ENCODE measurements around the gene PPOX.

The PPOX gene

DNA sequence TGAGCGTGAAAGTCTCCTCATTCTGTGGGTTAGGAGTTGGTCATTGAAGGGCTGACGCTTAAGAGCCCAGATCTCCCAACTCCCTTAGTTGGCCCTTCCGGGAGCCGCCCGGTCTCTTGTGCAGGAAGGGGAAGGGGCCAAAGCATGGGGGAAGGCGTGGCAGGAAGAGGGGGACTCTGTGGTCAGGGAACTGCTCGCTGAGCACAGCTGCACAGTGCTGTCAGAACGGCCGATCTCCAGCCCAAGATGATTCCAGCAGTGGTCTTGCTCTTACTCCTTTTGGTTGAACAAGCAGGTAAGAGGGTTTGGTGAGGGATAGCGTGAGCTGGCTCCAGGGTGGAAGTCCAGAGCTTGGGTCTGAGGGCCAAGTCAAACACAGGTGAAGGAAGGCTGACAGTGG lies 48.9 kb downstream of the PPOX start, which contains the start of gene FCER1G:
TSS of gene FCER1G (plus strand) at position 220 of the 400 bp plus-strand sequence. CDS start at position 247, 27 bp downstream.
- H3K9me3 ChIP-seq (ENCODE audit: control insufficient read depth in 2 of 2, low read length in 2 of 2), result no peaks in the 10 kb centered on the region
- peaks cover 36 to 38% of the 10 kb centered on the region in 2 donors for H3K36me3 ChIP-seq (ENCODE audit: control insufficient read depth in 2 of 2, insufficient read depth in 2 of 2, low read length in 2 of 2)
- no peak within 1 kb of the TSS for H3K27ac ChIP-seq (ENCODE audit: low read length)
- no peak within 1 kb of the TSS for H3K9ac ChIP-seq (ENCODE audit: low read length in 2 of 2)
- H3K4me1 ChIP-seq (ENCODE audit: control insufficient read depth, insufficient read depth, low read length), result no peaks in the 10 kb centered on the region
- H3K4me3 ChIP-seq (ENCODE audit: low read length in 2 of 2), result peak within 1 kb of the TSS in 1 of 2 donors; percentile 8
- no peaks in the 10 kb centered on the region for H3K27me3 ChIP-seq (ENCODE audit: control insufficient read depth in 1 of 2, insufficient read depth in 2 of 2, low read length in 2 of 2)

GRCh38 chr1:161216945-161217712 lies 50.9 kb downstream of the PPOX start:
- H3K4me1 ChIP-seq (ENCODE audit: control insufficient read depth, insufficient read depth, low read length), result no peaks in the 10 kb centered on the region
- H3K27ac ChIP-seq (ENCODE audit: low read length), result no peak overlapping the region
- H3K27me3 ChIP-seq (ENCODE audit: control insufficient read depth in 1 of 2, insufficient read depth in 2 of 2, low read length in 2 of 2), result no peaks in the 10 kb centered on the region
- H3K36me3 ChIP-seq (ENCODE audit: control insufficient read depth in 2 of 2, insufficient read depth in 2 of 2, low read length in 2 of 2), result peaks cover 20% of the 10 kb centered on the region in 2 donors
- H3K4me3 ChIP-seq (ENCODE audit: low read length in 2 of 2), result no peak overlapping the region
- H3K9ac ChIP-seq (ENCODE audit: low read length in 2 of 2), result no peak overlapping the region
- H3K9me3 ChIP-seq (ENCODE audit: control insufficient read depth in 2 of 2, low read length in 2 of 2), result no peaks in the 10 kb centered on the region

DNA sequence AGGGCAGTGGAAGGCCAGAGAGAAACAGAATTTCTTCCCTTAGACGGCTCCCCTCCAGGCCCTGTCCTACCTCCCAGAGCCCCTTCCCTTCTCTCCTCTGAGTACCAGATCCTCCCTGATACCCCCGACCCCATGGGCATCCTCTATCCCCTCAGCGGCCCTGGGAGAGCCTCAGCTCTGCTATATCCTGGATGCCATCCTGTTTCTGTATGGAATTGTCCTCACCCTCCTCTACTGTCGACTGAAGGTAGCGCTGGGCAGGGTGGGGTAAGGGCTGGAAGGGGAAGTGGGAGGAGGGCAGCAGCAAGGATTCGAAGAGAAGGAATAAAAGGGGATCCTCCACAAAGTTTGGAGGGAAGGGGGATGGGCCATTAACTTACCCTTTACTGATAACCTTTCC lies 51.6 kb downstream of the PPOX start:
- Histone ChIP-seq H3K4me3 (ENCODE audit: low read length in 2 of 2) (no peak overlapping the region), H3K9me3 (ENCODE audit: control insufficient read depth in 2 of 2, low read length in 2 of 2) (no peaks in the 10 kb centered on the region), H3K36me3 (ENCODE audit: control insufficient read depth in 2 of 2, insufficient read depth in 2 of 2, low read length in 2 of 2) (peaks cover 17% of the 10 kb centered on the region in 2 donors), H3K4me1 (ENCODE audit: control insufficient read depth, insufficient read depth, low read length) (no peaks in the 10 kb centered on the region), H3K9ac (ENCODE audit: low read length in 2 of 2) (no peak overlapping the region), H3K27ac (ENCODE audit: low read length) (no peak overlapping the region), H3K27me3 (ENCODE audit: control insufficient read depth in 1 of 2, insufficient read depth in 2 of 2, low read length in 2 of 2) (no peaks in the 10 kb centered on the region)

- no peaks in the 10 kb centered on the region for H3K9me3 ChIP-seq (ENCODE audit: control insufficient read depth in 2 of 2, low read length in 2 of 2)
- peaks cover 10 to 12% of the 10 kb centered on the region in 2 donors for H3K36me3 ChIP-seq (ENCODE audit: control insufficient read depth in 2 of 2, insufficient read depth in 2 of 2, low read length in 2 of 2)
- no peak overlapping the region for H3K9ac ChIP-seq (ENCODE audit: low read length in 2 of 2)
- H3K27me3 ChIP-seq (ENCODE audit: control insufficient read depth in 1 of 2, insufficient read depth in 2 of 2, low read length in 2 of 2), result no peaks in the 10 kb centered on the region
- no peak overlapping the region for H3K4me3 ChIP-seq (ENCODE audit: low read length in 2 of 2)
- H3K4me1 ChIP-seq (ENCODE audit: control insufficient read depth, insufficient read depth, low read length), result no peaks in the 10 kb centered on the region
- H3K27ac ChIP-seq (ENCODE audit: low read length), result no peak overlapping the region
Observed at GRCh38 chr1:161218301-161219077, 52.3 kb downstream of the PPOX start.

GRCh38 chr1:161219078-161219892 lies 53.1 kb downstream of the PPOX start:
- Histone ChIP-seq H3K27ac (ENCODE audit: low read length) (no peak overlapping the region), H3K9me3 (ENCODE audit: control insufficient read depth in 2 of 2, low read length in 2 of 2) (no peaks in the 10 kb centered on the region), H3K4me1 (ENCODE audit: control insufficient read depth, insufficient read depth, low read length) (no peaks in the 10 kb centered on the region), H3K27me3 (ENCODE audit: control insufficient read depth in 1 of 2, insufficient read depth in 2 of 2, low read length in 2 of 2) (no peaks in the 10 kb centered on the region), H3K9ac (ENCODE audit: low read length in 2 of 2) (no peak overlapping the region), H3K36me3 (ENCODE audit: control insufficient read depth in 2 of 2, insufficient read depth in 2 of 2, low read length in 2 of 2) (peaks cover 2 to 4% of the 10 kb centered on the region in 2 donors), H3K4me3 (ENCODE audit: low read length in 2 of 2) (no peak overlapping the region)

DNA sequence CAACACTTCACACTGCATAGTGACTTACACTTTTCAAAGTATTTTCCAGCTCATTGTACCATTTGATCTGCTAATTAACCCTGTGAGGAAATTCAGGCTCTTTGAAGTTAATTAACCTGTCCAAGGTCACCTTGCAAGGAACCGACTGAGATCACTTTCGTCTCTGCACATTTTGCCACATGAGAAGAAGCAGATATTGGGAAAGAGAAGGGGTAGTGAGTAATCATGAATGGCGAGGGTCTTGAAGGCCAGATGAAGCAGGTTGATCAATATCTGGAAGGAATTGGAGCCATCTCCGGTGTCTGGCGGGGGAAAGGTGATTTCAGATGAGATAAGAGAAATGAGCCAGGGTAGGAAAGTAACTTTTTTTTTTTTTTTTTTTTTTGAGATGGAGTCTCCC lies 53.8 kb downstream of the PPOX start:
- Histone ChIP-seq H3K36me3 (ENCODE audit: control insufficient read depth in 2 of 2, insufficient read depth in 2 of 2, low read length in 2 of 2) (peaks cover 0 to 2% of the 10 kb centered on the region in 2 donors), H3K4me1 (ENCODE audit: control insufficient read depth, insufficient read depth, low read length) (no peaks in the 10 kb centered on the region)

More for the DNA sequence above, 53.8 kb downstream of the PPOX start:
- Histone ChIP-seq H3K4me3 (ENCODE audit: low read length in 2 of 2) (no peak overlapping the region), H3K9me3 (ENCODE audit: control insufficient read depth in 2 of 2, low read length in 2 of 2) (no peaks in the 10 kb centered on the region), H3K27me3 (ENCODE audit: control insufficient read depth in 1 of 2, insufficient read depth in 2 of 2, low read length in 2 of 2) (no peaks in the 10 kb centered on the region), H3K27ac (ENCODE audit: low read length) (no peak overlapping the region), H3K9ac (ENCODE audit: low read length in 2 of 2) (no peak overlapping the region)
